ENCODE measurements around the gene RHOBTB3.

GRCh38 chr5:95760273-95761191, 29.4 kb downstream of the RHOBTB3 start:
- TF ChIP-seq CTCF (IDR thresholded peaks at IDR 0.05; ENCODE audit: insufficient read depth, low read length) (no peak), POLR2AphosphoS5 (IDR thresholded peaks at IDR 0.05; ENCODE audit: low read depth) (no peak), GABPA (IDR thresholded peaks at IDR 0.05; ENCODE audit: low read depth) (no peak)
